ENCODE measurements around the gene ZNF106.

ZNF106 gene

DNA sequence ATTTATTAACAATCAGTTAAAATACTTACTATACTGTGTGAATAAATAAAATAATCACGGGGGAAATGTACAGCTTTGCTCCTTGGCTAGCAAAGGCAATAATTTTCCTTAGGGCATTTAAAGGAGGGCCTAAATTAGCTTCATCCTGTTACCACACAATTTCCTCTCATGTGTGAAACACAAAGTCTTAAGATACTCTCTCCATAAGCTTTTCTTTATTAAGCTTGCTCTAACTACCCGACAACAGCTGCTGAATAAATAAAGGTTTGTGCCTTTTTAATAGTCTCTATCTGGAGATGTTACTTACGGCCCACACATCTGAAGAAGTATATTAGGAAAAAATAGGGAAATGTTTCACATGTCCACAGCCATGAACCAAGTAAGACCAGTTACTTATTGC is 29.7 kb downstream of the ZNF106 start:
- no peak for DNase-seq (ENCODE audit: low spot score)
- POLR2A ChIA-PET (ENCODE audit: low non-redundant PET), result interaction anchor here (0.7 kb wide), 1 partner anchor 26 kb away, joined by 3 read pairs; no protein-coding TSS in a partner anchor
- CTCF ChIA-PET, result interaction anchor here (0.7 kb wide), 1 partner anchor 71 kb away, joined by 3 read pairs; no protein-coding TSS in a partner anchor
- no peak overlapping the region for H3K27ac ChIP-seq
- TF ChIP-seq, protein P1, sequence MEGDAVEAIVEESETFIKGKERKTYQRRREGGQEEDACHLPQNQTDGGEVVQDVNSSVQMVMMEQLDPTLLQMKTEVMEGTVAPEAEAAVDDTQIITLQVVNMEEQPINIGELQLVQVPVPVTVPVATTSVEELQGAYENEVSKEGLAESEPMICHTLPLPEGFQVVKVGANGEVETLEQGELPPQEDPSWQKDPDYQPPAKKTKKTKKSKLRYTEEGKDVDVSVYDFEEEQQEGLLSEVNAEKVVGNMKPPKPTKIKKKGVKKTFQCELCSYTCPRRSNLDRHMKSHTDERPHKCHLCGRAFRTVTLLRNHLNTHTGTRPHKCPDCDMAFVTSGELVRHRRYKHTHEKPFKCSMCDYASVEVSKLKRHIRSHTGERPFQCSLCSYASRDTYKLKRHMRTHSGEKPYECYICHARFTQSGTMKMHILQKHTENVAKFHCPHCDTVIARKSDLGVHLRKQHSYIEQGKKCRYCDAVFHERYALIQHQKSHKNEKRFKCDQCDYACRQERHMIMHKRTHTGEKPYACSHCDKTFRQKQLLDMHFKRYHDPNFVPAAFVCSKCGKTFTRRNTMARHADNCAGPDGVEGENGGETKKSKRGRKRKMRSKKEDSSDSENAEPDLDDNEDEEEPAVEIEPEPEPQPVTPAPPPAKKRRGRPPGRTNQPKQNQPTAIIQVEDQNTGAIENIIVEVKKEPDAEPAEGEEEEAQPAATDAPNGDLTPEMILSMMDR (conservative IDR thresholded peaks at IDR 0.05; ENCODE audit: low read depth), result no peak

DNA sequence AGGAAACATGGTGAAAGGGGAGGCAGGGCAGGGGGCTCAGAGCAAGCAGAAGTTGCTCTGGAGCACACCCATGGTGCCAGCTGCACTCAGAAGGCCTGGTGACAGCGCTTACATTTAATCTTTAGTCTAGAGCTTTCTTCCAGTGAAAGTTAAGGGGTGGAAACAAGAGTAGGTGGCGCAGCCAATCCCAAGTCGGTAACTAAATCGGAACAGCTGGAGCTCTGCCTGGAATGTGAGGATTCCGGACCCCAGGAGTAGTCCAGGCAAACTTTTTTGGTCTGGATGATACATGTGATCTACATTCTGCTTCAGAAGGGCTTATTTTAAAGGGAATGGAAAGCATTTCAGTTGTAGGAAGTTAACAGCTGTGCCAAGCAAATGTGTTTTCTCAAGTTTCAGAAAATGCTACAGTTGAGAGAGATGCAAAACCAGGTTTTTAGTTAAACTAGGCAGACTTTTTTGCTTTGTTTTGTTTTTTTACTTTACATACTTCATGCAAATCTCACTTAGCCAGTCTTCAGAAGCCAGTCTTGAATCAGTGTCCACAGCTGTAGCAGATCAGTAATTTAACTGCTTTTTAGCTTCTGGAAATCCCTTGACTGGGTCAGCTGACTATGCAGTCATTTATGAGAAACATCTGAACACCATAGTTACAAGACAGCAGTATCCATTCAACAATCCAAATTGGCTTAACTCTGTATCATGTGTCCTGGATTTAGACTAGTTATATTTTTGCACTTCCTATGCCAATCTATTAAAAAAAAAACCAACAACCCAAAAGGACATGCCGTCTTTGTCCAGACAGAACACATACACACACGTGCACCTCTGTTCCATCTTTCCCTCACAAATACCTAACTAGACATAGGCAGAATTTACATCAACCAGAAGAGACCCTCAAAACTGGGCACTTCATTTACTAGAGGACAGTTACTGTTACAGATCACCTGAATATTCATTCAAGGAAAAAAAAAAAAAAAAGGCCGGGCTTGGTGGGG is 33.2 kb downstream of the ZNF106 start:
- DNase-seq (ENCODE audit: low spot score), result no peak
- ChIA-PET POLR2A (ENCODE audit: low non-redundant PET) (no interaction called here), CTCF (no interaction called here)
- H3K27ac ChIP-seq, result no peak overlapping the region
- TF ChIP-seq, protein P1 (conservative IDR thresholded peaks at IDR 0.05; ENCODE audit: low read depth), result no peak

DNA sequence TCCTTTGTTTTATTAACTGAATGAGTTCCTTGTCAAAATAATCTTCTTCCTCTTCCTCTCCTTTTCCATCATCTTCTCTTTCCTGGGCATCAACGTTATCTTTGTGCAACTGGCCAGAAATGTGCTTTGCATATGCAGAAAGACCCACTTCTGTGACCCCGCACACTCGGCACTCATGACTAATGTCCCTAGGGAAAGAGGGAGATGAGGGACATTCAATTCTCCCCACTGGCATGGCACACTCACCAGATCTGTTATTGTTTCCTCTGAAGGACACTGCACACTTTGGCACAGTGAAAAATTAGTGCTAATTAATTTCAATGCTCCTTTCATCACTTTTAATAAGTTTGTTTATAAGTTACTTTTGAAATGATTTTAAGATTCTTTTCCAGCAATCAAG is 34.0 kb downstream of the ZNF106 start:
- H3K27ac ChIP-seq, result no peak overlapping the region
- POLR2A ChIA-PET (ENCODE audit: low non-redundant PET), result no interaction called here
- no peak for DNase-seq (ENCODE audit: low spot score)
- TF ChIP-seq, protein P1 (conservative IDR thresholded peaks at IDR 0.05; ENCODE audit: low read depth), result no peak
- CTCF ChIA-PET, result no interaction called here

DNA sequence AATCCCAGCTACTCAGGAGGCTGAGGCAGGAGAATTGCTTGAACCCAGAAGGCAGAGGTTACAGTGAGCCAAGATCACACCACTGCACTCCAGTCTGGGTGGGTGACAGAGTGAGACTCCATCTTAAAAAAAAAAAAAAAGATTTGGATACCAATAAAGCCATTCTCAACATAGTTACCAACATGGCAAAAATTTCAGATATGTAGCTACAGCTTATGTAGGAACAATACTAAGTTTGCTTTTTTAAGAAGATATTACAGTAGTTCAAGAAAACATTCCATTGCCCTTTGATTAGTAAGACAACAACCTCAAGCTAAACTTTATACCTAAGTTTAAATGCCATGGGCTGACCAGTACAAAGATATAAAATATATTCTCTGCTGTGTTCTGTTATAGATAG is 34.4 kb downstream of the ZNF106 start:
- POLR2A ChIA-PET (ENCODE audit: low non-redundant PET), result no interaction called here

DNA sequence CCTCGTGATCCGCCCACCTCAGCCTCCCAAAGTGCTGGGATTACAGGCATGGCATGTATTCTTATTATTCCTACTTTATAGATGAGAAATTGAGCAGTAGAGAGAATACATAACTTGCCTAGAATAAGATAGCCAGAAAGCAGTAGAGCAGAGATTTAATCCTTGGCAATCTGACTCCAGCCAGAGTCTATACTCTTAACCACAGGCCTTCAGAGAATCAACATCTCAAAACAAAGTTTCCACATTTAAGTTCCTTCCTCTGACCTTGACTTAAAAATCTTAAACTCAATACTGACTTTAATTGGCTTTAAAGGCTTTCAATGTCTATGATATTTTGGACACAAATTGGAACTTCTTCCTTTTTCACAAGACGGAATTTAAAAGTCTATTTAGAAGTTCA is 37.1 kb downstream of the ZNF106 start:
- ChIA-PET CTCF (no interaction called here), POLR2A (ENCODE audit: low non-redundant PET) (no interaction called here)
- TF ChIP-seq, protein P1 (conservative IDR thresholded peaks at IDR 0.05; ENCODE audit: low read depth), result no peak
- no peak overlapping the region for H3K27ac ChIP-seq
- DNase-seq (ENCODE audit: low spot score), result no peak

More for the DNA sequence above, 34.4 kb downstream of the ZNF106 start:
- DNase-seq (ENCODE audit: low spot score), result no peak
- CTCF ChIA-PET, result no interaction called here
- no peak overlapping the region for H3K27ac ChIP-seq
- TF ChIP-seq, protein P1 (conservative IDR thresholded peaks at IDR 0.05; ENCODE audit: low read depth), result no peak

DNA sequence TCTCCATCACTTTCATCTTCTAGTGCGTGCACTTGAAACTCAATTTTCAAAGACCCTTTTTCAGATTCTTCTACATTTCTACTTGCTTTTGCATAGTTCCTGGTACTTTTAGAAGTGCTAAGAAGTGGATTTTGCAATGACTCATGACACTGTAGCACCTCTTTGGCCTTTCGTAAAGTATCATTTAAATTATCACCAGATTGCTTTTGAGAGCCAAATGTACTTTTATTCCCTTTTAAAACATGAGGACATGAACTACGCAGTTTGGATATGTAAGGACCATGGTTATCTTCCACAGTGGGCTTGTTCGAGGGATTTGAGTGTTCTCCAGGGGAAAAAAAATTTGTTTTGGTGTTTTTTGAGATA is 40.5 kb downstream of the ZNF106 start:
- ChIA-PET CTCF (interaction anchor here (0.7 to 1.1 kb wide), 2 partner anchors 17 to 21 kb away, joined by 3 to 4 read pairs; no protein-coding TSS in a partner anchor), POLR2A (ENCODE audit: low non-redundant PET) (no interaction called here)
- DNase-seq (ENCODE audit: low spot score), result no peak
- H3K27ac ChIP-seq, result no peak overlapping the region
- TF ChIP-seq, protein P1 (conservative IDR thresholded peaks at IDR 0.05; ENCODE audit: low read depth), result no peak

All from RWPE1 (cell line).